ENCODE results near the gene MSANTD1.

Gene MSANTD1

DNA sequence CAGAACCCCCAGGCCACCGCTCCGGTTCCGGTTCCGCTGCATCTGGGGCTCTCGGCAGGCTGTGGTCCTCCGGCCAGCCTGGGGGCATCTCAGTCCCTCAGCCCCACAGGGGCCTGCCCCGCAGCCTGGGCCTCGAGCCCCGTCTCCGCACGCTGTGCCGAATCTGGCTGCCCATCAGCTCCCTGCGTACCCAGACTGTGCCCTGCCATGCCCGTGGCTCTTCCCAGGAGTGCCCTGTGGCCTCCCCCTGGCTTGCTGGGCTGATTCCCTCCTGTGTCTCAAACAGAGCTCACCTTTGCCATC is 830 bp upstream of the MSANTD1 start:
- no peak for DNase-seq (ENCODE audit: low spot score)

GRCh38 chr4:3249711-3250437 is 915 bp downstream of the MSANTD1 start:
- DNase-seq (ENCODE audit: low spot score), result no peak

- DNase-seq (ENCODE audit: low spot score), result no peak
These were observed 1.5 kb downstream of the MSANTD1 start for GRCh38 chr4:3250438-3250955.

DNA sequence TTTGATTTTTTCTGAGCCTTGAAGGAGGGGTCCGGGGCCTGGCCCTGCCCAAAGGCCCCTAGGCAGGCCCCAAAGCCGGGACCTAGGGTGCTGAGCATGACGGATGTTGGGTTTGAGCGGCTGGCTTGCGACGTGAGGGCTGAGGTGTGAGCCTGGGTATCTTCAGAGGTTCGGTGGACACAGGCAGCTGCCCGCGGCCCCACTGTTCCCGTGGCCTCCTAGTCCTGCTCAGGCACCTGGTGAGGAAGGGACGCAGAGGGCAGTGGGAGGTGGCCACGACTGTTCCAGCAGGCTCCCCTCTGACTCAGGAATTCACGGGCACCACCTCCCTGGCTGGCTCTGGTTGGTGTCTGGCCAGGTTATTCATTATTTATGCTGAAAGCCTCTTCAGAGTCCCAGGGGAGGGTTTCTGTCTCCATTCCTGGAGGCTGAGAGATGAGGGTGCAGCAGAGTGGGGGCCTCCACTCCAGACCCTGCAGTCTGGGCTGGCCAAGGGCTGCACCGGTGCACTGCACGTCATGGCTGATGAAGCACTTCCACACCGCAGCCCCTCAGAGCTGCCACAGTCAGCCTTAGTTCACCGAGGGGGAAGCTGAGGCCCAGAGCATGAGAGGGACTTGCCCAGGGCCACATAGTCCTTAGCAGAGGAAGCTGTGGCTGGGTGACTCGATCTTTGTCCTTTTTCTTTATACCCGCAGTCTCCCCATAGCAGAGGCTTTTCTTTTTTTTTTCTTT is 2.2 kb downstream of the MSANTD1 start:
- no peak for DNase-seq (ENCODE audit: low spot score)

DNA sequence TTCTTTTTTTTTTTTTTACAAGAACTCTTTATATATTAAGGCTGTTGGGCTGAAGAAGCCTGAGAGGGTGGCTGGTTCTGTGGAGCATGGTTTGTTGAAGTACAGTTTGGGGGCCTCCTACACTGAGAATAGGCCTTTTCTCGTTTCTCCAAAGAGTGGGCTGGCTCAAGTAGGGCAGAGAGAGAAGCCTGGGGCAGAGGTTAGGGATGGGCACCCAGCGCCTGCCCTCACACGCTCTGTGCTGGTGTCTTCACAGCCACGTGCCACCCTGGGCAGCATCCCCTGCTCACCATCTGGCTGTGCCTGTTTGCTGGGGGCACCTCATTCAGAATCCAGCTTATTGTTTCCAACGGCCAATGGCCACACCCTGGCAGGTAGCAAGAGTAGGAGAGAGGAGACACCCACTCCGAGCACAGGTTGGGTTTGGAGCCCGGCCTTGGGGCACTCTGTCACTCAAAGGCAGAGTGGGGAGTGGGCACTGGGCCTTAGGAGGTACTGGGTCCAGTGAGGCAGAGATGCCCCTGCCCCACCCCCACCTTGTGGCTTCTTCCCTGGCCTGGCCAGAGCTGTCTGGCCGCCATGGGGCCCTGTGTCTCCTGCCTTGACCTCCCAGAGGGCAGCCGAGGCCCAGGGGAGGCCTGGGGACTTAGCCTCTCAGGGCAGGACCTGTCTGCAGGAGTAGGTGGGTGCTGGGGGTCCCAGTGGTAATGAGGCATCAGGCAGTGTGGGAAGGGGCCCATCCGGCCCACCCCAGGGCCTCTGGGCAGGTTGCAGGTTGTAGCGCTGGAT is 2.9 kb downstream of the MSANTD1 start:
- no peak for DNase-seq (ENCODE audit: low spot score)

DNA sequence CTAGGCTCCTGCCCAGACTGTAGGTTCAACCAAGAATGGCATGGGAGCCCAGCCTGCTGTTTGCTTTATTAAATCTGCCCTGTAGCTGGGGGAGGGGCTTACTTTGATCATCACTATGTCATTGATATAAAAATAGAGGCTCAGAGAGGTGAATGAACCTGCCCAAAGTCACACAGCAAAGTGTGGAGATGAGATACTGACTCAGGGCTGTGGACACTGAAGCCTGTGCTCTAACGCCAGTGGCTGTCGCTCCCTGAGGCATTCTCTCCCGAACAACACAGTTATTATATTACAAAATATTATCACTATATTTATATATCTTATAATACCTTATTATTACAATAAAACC is 3.5 kb downstream of the MSANTD1 start:
- no peak for DNase-seq (ENCODE audit: low spot score)

DNA sequence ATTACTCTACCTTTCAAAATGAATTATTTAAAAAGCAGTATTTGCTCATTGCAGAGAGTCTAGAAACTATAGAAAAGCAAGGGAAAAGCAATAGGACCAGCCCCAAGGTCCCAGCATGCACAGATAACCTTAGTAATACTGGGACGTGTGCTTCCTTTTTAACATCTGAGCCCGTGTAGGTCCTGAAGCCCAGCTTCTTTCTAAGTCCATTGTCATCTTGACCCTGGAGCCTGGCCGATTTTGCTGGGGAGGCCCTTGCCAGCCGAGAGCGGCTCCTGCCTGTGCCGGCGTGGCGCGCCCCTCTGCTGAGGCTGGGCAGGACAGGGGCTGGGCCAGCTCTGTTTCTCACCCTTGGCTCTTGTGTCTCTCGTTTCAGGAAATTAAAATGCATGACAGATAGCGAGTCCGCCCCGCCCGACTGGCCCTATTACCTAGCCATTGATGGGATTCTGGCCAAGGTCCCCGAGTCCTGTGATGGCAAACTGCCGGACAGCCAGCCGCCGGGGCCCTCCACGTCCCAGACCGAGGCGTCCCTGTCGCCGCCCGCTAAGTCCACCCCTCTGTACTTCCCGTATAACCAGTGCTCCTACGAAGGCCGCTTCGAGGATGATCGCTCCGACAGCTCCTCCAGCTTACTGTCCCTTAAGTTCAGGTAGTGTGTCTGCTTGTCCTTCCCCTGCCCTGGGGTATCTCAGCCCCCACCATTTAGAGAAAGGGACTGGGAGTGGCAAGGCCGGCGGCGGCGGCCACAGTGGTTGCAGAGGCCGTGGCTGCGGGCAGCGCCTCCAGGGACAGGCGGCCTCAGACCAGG is 4.1 kb downstream of the MSANTD1 start:
- no peak for DNase-seq (ENCODE audit: low spot score)

DNA sequence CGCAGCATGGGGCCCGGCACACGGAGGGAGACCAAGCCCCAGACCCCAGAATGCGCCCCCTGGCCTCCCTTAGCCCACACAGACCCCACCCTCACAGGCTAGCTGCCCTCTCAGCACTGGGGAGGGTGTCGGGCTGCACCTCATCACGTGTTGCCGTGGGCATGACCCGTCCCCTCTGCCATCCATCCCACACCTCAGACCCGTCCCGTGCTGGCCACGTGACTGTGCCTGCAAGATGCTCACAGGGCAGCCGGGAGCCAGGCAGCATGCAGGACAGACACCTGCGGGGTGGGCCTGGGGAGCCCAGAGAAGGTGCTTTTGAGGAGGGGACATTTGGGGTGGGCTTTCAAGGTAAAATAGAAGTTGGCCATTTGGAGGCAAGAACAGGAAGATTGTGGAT is 4.8 kb downstream of the MSANTD1 start:
- no peak for DNase-seq (ENCODE audit: low spot score)

DNA sequence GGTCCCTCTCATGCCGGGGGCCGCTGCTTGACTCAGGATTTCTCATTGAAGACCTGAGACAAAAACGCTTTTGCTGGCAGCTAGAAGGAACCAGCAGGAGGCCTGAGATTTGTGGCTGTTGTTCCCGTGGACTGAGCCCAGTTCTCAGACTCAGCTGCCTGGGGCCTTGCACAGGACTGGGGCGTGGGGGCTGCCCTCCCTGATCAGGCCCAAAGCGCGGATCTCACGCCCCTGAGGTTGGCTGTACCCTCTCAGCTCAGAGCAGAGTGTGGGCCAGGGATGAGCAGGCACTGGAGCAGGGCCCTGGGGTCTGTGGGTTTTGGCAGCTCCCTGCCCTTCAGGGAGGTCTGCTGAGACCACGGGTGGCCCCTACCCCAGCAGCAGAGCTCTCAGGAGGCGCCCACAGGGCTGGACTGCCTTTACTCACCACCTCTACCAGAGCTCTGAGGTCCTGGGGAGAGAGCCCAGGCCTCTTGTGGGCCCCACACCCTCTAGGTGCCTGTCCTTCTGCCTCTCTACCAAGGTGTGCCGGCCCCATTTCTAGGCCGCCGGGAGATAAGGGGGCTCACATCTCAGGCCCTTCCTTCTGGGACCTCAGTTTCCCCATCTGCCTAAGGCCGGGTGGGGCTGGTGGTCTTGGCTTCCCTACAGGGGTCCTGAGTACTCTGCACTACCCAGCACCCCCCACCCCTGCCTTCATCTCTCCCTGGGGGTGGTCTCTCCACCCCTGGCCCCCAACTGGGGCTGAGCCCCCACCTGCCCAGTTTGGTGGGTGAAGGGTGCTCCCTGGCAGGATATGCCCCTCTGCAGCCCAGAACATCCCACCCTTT is 5.6 kb downstream of the MSANTD1 start:
- peak; percentile 42 for DNase-seq (ENCODE audit: low spot score)

DNA sequence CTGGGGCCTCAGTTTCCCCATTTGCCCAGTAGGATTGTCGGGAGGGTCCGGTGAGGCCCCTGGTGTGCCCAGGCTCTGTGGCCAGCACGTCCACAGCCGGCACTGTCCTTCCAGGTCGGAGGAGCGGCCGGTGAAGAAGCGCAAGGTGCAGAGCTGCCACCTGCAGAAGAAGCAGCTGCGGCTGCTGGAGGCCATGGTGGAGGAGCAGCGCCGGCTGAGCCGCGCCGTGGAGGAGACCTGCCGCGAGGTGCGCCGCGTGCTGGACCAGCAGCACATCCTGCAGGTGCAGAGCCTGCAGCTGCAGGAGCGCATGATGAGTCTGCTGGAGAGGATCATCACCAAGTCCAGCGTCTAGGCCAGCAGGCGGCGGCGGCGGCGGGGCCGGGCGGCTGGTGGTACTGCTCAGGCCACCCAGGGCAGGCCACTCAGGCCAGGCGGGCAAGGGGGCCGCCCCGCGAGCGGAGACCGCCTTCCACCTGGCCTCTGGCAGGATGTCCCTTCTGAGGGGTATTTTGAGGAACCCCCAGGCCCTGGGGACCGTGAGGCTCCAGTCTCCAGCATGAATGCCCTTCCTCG is 6.7 kb downstream of the MSANTD1 start:
- DNase-seq (ENCODE audit: low spot score), result no peak

DNA sequence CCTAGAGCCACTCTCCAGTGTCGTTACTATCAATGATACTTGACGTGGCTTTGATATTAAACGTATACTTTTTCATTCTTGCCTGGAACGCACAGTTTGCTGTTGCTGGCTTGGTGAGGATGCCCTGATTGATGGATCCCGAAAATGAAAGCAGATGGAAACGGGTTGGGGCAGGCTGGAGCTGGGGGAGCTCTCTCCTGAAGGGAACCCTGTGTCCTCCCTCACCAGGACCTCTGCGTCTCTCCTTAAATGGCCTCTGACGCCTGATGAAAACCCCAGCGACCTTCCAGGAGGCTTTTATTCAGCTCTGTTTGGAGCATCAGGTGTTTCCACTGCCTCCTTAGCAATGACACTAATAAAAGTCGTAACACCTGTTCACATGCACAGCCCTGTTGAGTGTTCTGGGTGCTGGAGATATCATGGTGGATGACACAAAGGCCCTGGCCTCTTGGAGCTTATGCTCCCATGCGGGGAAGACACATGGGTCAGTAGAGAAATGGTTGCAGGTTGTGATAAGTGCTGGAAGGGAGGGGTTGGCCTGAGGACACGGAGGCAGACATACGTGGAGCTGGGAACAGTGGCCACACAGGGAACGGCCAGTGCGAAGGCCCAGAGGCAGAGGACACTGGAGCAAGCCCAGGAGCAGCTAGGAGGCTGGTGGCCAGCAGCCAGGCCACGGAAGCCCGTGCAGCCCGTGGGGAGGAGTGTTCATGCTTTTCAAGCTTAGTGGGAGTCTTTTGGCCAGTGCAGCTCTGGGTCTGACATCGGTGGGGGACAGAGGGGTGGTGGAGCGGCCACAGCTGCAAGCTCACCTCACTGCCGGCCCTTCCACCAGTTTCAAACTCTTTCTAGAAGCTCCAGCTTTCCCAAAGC is 7.5 kb downstream of the MSANTD1 start:
- peak; percentile 45 for DNase-seq (ENCODE audit: low spot score)

DNA sequence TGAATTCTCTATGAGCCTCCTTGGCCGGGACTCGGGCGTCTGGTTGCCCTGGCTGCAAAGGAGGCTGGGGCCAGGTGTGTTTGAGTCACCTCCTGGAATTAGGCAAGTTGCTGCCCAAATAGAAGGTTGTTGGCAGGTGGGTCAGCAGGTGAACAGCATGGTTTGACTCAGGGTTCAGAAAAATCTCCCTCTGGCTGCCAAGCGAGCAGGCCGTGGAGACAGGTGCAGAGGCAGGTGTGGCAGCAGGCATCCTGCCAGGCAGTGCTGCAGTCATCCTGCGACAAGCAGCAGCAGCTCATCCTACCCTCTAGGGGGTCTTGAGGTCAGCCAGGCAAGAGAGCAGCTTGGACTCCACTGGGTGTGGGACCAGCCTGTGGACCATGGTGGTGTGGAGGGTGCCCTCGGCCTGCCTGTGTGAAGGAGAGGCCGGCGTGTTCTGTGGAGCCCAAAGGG is 8.2 kb downstream of the MSANTD1 start:
- DNase-seq (ENCODE audit: low spot score), result no peak

- DNase-seq (ENCODE audit: low spot score), result no peak
These were observed 8.9 kb downstream of the MSANTD1 start for GRCh38 chr4:3257556-3258482.

- no peak for DNase-seq (ENCODE audit: low spot score)
These were observed 12.7 kb downstream of the MSANTD1 start for GRCh38 chr4:3261411-3262207.

DNA sequence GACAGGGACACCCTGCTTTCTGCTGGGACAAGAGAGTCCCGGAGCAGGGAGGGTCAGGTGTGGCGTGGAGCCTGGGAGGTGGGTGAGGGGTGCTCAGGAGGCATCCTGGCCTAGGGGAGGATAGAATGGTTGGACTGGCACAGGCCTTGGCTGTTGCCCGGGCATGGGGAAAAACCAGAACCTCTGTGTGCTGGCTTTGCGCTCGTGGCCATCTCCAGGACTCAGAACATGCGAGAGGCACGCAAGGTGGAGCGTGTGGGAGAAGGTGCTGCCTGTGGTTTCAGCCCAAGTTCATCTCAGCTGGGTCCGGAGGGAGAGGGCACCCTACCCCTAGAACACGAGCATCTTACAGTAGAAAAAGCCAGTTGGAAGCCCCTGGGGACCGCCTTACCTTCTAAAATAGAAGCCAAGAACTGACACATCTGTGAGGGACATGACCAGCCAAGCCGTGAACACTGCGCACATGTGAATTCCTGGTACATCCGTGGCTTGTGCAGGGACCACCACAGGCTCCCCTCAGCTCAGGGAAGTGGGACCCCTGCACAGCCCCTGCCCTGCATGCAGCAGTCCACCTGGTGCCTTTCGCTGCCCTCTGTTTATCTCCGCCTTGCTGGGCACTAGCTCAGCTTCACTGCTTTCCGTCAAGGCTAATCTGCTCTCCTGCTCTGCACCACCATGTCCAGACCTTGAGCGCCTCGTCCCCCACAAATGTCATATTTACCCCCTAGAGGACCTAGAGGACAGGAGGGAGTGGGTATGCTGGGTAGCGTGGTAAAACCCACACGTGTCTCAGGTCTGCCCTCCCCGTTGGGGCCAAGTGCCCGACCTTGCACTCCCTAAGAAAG is 13.5 kb downstream of the MSANTD1 start:
- no peak for DNase-seq (ENCODE audit: low spot score)

DNA sequence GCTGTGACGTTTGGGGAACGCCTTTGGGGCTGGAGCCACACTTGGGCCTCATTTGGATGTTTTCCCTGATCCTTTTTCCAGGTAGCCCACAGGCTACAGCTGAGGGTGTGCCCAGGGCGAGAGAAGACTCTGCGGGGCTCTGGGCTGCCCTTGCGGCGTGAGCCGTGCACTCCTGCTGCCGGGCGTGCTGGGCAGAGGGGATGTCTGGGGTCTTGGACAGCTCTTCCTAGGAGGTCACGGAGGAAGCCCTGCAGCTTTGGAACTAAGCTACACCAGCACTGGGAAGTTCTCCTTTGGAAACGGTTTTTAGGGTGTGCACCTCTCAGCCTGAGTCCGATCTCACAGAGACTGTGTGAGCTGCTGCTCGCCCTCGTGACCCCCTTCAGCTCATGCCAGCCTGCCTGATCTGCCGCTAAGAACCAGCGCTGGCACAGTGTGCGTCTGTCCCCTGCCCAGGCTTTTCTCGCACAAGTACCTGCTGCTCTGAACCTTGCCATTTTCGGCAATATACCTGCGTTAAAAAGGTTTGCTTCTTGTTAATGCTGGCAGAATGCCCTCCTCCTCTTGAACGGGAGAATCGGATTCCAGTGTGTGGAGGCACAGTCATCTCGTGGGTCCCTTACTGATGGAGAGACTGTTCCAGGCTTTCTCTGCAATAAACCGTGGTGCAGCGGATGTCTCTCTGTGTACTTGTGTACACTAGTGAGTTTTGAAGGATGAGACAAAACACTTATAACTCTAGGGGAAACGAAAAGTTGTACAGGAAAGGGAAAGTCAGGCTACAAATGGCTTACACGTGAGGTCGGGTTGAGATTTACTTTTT is 14.3 kb downstream of the MSANTD1 start:
- no peak for DNase-seq (ENCODE audit: low spot score)
